GM18861 (cell line): Measurements from ENCODE around the gene CSPG4.
"Not testable (repeated sequence)": the region's sequence is repeated elsewhere in the genome, so short reads cannot be mapped to it uniquely, and the experiment has no call there.

Source experiments
- ATAC-seq: cut with Tn5 transposase; IDR thresholded peaks from one replicate; pipeline ENCODE4 v1.9.1; 2021; ENCODE audit not compliant: unreplicated experiment

The CSPG4 gene

DNA sequence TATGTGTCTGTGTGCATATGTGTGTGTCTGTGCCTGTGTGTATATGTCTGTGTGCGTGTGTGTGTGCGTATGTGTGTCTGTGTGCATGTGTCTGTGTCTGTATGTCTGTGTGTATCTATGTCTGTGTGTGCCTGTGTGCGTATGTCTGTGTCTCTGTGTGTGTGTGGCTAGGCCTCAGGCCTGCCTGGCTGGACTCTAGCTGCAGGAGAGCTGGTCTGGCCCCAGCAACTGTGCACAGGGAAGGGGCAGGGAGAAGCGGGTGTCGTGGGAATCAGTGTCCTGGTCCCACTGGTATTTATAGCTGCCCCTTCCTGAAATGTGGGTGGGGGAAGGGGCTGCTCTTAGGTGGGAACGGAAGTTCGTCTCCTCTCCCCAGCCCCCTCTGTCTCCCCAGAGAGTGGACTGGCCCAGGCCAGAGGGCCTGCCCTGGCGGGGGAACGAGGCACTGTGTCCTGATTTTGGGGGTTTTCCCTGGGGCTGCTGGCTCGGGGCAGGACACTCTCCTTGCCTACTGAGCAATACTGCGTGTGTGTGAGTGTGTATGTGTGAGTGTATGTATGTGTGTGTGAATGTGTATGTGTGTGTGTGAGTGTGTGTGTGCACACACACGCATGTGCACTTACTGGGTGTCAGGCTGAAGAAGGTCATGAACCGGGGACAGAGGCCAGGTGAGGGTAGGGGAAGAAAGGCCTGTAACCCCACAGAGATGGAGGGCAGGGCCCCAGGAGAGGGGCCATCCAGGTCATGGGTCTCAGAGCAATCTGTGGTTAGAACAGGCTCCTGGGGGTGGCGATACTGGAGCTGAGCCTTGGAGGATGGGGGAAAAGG, 6.6 kb downstream of the CSPG4 start:
- no peak for ATAC-seq

DNA sequence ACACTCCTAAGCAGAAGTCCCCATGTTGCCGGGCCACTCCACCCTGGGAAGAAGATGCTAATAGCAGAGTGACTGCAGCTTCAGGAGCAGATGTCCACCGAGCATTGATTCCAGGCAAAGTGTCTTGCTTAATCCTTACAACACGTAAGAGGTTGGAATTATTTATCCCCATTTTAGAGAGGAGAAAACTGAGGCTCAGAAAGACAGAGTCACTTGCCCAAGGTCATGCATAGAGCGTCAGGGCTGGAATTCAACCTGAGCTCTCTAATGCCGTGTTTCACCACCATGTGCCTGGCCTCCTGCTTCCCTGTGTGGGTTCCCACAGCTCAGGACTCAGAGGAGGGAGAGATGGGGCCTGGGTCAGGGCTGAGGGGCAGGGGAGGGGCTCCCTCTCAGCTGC, 7.3 kb downstream of the CSPG4 start:
- not testable (repeated sequence) for ATAC-seq

DNA sequence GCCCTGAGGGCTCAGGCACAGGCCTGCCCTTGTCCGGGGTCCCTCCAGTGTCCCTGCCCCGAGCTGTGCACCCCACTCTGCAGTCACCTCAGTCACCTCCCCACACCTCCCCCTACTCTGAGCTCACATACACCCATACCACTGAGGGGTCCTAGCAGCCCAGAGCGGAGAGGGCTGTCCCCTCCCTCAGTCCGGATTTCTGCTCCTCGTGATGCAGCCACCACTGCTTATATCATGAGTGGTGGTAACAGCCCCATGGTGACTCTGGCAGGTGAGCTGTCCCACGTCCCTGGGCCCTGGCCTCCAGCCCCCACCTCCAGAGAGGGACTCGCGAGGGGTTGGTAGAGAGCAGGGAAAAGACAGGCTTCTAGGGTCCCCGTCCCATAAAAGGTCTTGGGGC, 8.0 kb downstream of the CSPG4 start:
- no peak for ATAC-seq

DNA sequence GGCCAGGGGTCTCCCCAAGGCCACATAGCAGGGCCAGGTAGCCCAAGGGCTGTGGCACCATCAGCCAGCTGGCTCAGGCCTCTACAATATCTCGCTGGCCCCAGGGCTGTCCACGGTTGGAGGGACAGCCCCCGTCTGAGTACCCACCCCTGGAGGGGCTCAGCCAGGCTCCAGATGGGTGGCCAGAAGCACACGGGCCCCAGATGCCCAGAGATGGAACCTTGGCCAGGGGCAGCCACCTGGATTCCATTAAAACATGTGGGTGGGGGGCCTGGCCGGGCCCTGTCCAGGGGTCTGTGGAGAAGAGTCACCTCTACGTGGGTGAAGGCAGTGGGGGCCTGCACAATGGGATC, 8.4 kb downstream of the CSPG4 start:
- no peak for ATAC-seq

DNA sequence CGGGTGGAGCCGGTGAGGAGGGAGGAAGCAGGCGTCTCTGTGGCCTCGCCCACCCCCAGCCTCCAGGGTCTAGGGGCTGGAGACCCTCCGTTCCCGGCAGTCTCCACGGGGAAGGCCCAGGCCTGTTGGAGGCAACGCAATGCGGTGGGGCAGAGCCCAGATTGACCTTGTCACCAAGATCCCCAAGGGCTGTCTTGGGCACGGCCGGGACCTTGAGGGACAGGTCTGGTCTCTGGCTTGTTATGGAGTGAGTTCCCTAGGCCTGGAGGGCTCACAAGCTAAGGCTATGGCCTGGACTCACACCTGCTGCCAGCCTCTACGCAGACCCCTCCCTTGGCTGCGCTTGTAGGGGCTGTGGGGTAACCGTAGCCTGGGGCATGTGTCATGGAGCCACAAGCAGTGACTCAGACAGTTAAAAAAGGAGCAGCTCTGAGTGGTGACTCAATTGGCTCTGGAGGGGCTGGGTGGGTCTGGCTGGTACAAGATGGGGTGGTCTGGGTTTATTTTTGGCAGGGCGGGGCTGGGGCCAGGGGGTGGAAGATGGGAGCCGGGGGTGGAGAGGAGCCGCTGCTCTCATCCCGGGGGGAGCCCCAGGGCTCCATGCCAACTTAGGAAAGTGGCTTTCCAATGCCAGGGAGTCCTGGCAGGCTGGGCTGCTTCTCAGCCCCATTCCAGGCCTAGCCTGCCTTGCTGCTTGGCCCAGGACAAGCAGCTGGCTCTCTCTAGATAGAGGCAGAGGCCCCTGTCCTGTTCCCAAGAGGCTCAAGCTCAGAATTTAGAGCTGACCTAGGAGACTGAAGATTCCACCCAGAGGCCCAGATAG, 9.0 kb downstream of the CSPG4 start:
- ATAC-seq, result not testable (repeated sequence)

DNA sequence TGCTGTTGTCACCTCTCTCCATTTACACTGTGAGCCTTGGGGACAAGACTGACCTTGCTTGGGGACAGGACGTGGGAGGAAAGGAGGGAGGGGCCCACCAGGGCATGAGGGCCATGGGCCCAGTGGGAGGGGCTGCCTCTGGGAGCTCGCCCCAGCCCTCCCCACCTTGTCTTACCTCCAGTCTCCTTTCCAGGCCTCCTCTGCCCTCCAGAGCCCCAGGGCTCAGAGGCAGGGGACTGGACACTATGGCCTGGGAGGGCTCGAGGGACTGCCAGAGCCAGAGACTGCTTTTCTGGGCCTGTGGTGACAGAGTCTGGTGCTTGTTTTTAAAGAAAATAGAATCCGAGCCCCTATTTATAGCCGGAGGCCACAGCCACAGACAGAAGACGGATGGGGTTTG, 10.2 kb downstream of the CSPG4 start:
- ATAC-seq, result no peak

DNA sequence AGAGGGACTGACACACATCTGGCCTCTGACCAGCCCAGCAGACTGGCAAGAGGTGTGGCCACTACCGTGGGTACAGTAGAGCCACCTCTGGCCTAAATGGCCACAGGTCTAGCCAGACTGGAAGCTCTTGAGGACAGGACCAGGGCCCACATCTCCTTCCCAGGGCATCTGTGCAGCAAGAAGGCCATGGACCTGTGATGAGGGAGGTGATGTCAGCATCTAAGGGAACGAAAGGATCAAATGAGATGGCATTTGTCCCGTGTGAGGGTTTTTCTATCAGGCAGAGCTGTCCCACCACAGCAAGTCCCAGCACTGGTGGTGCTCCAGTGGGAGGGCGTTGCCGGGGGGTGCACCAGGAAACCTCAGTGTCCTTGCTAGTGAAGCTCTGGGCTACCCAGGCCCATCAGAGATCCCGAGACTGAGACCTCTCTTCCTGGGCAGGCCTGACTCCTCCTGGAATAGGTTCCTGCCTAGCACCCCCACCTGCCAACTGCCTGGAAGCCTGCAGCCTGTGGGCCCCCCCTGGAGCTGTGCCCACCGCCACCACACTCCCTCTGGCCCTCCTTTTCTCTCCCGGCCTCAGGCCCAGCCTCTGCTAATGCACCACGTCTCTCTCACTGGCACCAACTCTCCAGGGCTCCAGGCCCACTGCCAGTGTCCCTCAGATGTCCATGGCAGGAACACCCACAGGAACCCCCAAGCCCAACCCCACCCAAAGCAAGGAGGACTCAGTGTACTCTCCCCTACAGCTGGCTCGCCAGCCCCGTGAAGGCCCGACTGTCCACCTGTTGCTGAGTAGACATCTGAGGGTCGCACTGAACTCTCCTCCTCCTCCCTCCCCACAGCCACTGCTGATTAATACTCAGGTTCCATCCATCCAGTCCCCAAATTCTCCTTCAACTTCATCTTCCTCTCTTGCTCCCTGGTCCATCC, 11.3 kb downstream of the CSPG4 start:
- ATAC-seq, result not testable (repeated sequence)

DNA sequence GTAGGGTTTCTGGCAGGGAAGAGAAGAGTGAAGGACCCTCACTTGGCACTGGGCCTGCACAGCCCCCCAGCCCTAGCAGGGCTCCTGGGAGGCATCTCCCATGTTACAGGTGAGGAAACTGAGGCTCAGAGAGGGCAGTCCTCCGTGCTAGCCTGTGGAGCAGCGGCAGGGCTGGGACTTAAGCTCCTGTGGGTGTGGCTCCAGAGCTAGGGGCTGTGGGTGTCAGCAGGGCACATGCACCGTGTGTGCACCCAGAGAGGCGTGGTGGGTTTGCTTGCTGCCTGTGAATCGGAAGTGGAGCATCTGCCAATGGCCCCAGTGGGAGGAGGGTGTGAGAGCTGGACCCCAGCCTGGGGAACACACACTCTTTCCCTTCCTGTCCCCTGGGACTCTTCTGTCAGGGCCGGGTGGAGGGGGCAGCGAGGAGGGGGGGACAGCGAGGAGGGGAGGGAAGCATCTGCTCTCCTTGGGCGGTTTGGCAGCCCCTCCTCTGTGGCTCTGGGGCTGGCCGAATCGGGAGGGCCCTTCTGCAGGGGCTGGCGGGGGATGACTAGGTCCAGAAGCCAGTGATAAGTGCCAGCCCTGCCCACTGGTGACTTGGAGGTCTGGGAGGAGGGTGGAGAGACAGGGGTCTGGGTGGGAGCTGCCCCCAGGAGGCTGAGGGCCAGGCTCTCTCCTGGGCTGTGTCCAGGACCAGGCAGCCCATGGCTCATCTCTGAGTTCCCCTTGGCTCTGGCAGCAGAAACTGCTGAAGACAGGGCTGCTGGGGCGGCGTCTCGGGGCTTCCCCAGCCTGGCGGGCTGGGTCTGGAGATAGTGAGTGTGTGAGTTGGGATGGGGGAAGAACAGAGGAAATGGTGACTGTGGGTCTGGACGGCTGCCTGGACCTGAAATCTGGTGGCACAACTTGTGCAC, 12.4 kb downstream of the CSPG4 start:
- ATAC-seq, result not testable (repeated sequence)

DNA sequence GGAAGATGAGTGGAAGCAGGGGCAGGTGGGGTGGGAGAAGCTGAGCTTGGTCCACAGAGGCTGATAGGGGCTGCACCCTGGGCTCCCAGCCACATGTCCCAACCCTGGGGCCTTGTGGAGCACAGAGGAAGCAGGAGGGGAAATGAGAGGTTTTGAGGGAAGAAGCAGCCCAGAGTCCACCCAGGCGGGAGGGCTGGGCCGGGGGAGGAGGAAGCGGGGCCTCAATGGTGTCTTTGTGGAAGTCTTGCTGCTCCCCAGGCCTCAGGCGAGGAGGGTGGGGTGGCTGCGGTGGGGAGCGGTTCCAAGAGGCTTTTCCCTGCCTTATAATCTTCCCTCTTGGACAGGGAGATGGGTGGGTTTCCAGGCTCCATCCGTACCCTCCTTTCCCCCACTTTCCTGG, 13.1 kb downstream of the CSPG4 start:
- ATAC-seq, result not testable (repeated sequence)

DNA sequence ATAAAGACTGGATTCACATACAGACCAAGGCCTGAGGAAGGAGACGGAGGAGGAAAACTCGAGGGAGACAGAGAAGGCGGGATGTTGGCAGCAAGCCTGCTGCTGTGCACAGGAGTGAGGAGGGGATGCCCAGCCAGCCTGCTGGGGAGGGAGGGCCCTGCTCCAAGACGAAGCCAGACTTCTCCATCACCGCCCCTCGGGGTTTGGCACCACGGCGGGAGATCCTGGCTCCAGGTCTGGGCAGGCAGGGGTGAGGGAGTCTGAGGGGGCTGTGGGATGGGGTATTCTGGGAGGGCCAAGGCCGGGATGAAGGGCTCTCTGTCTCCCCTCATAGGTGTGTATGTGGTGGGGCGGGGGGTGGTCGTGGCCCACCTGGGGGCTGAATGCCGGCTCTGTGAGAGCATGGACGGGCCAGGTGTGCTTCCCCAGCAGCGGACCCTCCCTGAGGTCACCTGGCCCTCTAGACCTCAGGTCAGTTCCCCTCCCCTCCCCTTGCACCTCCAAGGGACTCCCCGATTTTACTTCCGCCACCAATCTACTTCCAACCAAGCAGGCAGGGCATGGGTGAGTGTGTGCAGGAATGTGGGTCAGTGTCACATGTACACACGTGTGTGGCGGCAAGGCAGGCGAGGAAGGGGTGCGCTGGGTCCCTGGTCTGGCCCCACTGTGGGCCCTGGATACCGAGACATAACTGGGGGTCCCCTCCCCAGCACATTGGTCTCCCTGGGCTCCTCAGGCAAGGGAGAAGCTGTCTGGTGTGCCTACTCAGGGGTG, 14.5 kb downstream of the CSPG4 start:
- not testable (repeated sequence) for ATAC-seq

DNA sequence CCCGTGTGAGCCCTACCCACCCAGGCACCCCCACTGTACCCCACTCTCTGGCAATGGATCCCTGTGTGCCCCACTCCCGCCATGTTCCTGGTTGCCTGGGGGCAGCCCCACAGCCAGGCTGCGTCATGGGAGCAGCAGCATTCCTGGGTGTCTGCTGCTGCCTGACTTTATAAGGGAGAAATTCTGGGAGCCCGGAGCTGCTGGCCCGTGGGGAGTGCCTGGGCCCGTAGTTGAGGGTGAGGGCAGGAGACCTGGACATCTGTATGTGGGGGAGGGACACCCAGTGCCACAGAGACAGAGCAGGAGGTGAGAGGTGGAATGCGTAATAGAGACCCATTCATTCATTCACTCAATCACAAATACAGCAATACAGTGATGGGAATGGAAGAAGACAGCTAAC, 15.1 kb downstream of the CSPG4 start:
- no peak for ATAC-seq

DNA sequence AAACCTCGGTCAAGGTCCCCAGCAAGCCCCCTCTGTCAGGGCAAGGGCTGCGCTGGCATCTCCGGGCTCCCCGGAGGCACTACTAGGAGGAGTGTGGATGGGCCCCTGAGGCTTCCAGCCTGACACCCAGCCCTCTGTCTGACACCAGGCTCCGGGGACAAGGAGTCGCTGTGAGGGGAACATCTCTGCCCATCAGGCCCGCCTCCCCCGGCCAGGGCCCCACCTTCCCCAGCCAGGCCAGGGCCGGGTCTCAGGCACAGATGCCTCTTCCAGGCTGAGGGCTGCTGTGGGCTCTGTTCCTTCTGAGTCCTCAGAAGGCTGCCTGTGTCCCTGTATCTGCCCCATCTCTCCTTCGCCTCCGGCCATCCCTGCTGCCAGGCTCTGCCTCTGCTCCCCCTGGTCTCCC, 15.8 kb downstream of the CSPG4 start:
- ATAC-seq, result no peak

DNA sequence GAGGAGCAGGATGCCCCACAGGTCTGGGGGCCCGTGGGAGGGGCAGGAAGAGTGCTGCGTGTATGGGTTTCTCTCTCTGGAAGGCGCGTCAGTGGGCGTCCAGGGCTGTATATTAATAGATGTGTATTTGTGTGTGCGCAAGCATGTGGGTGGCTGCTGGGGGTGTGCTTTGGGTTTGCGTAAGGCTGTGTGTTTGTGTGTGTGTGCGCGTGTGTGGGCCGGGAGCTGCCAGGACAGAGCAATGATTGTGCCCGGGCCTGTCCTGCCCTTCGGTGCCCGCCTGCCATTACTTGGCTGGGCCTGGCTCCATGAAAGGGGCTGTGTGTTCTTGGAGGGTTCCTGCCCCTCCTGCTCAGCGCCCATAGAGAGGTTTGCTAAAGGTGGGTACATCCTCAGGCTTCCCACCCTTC, 16.3 kb downstream of the CSPG4 start:
- ATAC-seq, result no peak

DNA sequence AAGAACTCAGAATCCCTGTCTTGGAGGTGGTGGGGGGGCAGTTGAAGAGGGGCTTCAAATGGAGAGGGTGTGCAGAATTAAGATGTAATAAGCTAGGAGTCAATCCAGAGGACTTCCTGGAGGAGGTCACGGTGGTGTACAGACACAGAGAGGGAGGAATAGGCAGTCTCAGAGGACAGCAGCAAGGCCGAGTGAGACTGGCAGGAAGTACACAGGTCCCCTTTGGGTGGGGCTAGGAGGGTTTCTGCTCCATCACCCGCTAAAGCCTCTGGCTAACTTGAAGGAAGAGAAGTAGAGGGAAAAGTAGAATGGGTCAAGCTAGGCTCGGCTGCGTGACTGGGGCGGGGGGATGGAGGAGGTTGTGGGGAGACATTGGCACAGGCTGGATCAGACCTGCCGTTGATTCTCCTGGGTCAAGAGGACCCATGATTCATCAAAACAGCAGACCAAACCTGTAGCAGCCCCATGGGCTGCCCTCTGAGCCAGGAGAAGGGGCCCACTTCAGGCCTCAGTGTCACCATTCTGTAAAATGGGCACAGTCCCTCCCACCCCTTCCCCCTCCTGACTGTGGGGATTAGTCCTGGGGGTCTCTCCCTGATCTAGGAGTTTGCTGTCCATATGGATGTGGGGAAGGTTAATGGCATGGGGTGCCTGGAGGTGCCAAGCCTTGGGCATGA, 16.9 kb downstream of the CSPG4 start:
- ATAC-seq, result no peak

DNA sequence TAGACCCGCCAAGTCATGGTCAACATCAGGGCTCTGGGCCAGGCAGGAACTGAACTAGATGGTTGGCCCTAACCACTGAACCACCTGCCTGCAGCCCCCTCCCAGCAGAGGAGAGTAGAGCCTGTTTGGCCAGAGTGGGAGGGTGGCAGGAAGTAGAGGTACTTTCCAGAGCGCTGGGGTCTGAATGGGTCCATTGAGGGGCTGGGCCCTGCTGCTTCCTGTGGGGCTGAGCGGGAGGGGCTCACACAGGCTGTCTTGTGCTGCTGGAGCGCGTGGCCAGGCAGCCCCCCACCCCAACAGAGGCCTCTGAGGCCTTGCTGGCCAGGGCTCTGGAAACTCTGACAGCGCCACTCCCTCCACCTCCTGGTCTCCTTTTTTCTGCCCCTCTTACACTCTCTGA, 17.4 kb downstream of the CSPG4 start:
- ATAC-seq, result no peak

DNA sequence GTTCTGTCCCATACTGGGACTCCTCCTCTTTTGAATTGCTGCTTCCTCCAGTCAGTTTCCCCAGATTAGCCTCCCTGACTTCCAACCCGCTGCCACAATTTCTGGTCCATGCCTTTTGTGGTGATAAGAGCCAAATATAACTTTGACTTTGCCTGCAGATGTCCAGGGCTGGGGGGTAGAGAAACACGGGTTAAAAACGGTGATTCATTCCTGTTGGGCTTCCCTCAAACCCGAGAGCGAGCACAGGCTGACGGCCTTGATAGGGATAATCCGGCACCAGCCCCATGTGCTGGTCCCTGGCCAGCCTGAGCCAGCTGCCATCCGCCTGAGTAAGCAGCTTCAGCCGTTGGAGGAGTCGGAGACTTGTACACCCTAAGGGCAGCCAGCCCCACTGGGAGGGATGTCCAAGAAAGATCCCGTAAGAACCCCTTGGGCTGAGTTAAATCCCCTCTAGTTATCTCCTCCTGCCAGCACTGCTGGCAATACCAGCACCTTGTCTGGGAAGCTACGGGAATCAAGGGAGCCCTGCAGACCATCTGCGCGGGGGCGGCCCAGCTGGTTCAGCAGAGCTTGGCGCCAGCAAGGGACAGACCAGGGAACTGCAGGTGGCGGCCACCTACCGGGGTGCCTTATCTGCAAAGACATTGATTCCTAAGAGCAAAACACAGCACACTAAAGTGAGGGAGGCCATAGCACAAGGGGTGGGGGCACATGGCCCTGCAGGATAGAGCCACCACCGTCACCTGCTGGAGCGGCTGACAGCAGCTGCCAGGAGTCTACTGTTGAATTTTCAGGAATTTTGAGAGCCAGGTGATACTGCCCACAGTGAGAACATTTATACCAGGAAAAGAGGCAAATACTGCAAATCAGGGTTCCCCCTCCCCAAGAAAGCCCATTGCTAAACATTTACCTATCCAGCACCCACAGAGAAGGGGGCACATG, 18.1 kb downstream of the CSPG4 start:
- ATAC-seq, result no peak

DNA sequence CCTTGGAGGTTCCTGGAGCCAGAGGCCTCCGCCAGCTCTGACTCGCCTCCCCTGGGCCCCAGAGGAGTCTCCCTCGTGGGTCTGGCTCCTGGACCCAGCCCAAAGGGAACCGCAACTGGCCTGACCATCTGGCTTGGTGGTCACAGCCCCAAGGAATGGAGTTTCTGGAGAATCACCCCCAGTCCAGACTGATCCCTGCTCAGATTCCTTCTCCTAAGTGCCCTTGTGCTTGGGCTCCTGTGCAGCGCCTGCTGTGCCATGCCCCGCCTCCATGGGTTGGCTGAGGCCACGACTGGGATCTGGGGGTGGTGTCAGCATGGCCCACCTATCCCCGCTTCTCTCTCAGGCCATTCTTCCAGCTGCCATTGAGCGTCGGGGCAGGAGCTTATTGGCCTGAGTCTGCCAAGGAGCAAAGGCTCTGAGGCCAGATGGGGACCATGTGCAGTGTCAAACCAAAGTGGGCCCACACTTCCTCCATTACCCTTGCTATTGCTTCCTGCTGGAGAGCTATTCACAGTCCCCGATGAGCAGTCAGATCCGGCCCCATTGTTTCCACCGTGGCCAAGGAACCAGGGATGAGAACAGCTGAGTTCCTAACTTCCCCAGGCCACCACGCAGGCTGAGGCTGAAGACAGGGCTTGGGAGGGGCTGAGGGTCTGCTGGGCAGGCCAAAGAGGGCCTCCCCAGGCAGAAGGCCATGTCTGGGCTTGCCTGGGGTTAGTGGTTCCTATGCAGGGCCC, 19.0 kb downstream of the CSPG4 start:
- ATAC-seq, result no peak
